IMR-90 (cell line): Measurements from ENCODE around the gene KCNH2. TPM values are rescaled to one million over a fixed set of nuclear protein-coding genes. Genes with fewer than 3 reads are reported as not detected.

Source experiments
- ATAC-seq: fragments of 200-7000 bp; cut with Tn5 transposase; 2 replicates; pipeline ENCODE4 v1.9.1; 2020; ENCODE audit warnings: low read depth, mild to moderate bottlenecking, moderate library complexity
- BruUV-seq: library from RNA; stranded (reverse); fragments of 400-500 nt; replicated peaks from 2 replicates; lab custom pipeline; 2021; lab: Mats Ljungman, UMichigan
- CTCF ChIA-PET: fragments of 300-600 bp; formaldehyde crosslinking; extraction: SDS; loops from one replicate; lab custom pipeline; 2021; ENCODE audit warnings: antibody characterized with exemption; lab: Yijun Ruan, JAX
- POLR2A ChIA-PET: fragments of 300-600 bp; sonication (Branson Sonifier 250); formaldehyde crosslinking; loops from one replicate; lab custom pipeline; 2022; ENCODE audit warnings: antibody characterized with exemption; ENCODE audit not compliant: unreplicated experiment; lab: Charles Lee
- DNase-seq: peaks from one replicate; pipeline ENCODE4 v3.0.0; 2013
- H2AFZ ChIP-seq: replicated peaks from 2 replicates; pipeline ENCODE3; 2013; ENCODE audit warnings: low read length, mild to moderate bottlenecking; ENCODE audit not compliant: poor library complexity
- H2AK5ac ChIP-seq: 2 replicates; pipeline ENCODE4 v1.6.1; 2013; ENCODE audit warnings: low read depth, low read length, inconsistent platforms
- H2AK9ac ChIP-seq: replicated peaks from 2 replicates; pipeline ENCODE3; 2013; ENCODE audit warnings: mild to moderate bottlenecking, low read depth, low read length, moderate library complexity; ENCODE audit not compliant: poor library complexity
- H2BK120ac ChIP-seq: 2 replicates; pipeline ENCODE4 v1.6.1; 2013; ENCODE audit warnings: low read depth, low read length, inconsistent platforms
- H2BK15ac ChIP-seq: 3 replicates; pipeline ENCODE4 v1.6.1; 2013; ENCODE audit warnings: low read depth, low read length, inconsistent platforms
- H2BK20ac ChIP-seq: 2 replicates; pipeline ENCODE4 v1.6.1; 2013; ENCODE audit warnings: low read depth, mild to moderate bottlenecking, inconsistent platforms, low read length, moderate library complexity
- H2BK5ac ChIP-seq: 2 replicates; pipeline ENCODE4 v1.6.1; 2013; ENCODE audit warnings: mild to moderate bottlenecking, low read depth, low read length, inconsistent platforms; ENCODE audit not compliant: poor library complexity, severe bottlenecking
- H3K14ac ChIP-seq: replicated peaks from 2 replicates; pipeline ENCODE4 v1.6.1; 2013; ENCODE audit warnings: low read depth, low read length, inconsistent platforms
- H3K18ac ChIP-seq: 2 replicates; pipeline ENCODE4 v1.6.1; 2013; ENCODE audit warnings: low read depth, low read length, control low read depth
- H3K23ac ChIP-seq: 2 replicates; pipeline ENCODE4 v1.6.1; 2013; ENCODE audit warnings: low read depth, low read length, inconsistent platforms
- H3K27ac ChIP-seq: 2 replicates; pipeline ENCODE4 v1.5.1; 2013; ENCODE audit warnings: mild to moderate bottlenecking, control low read depth, low read length; ENCODE audit not compliant: insufficient read depth
- H3K27me3 ChIP-seq: 2 replicates; pipeline ENCODE4 v1.6.1; 2013; ENCODE audit warnings: low read length; ENCODE audit not compliant: control insufficient read depth, insufficient read depth
- H3K36me3 ChIP-seq: 2 replicates; pipeline ENCODE4 v1.6.1; 2013; ENCODE audit warnings: low read length, mixed read lengths; ENCODE audit not compliant: control insufficient read depth, insufficient read depth
- H3K4ac ChIP-seq: 2 replicates; pipeline ENCODE4 v1.6.1; 2013; ENCODE audit warnings: low read depth, low read length, inconsistent platforms
- H3K4me1 ChIP-seq: 2 replicates; pipeline ENCODE4 v1.6.1; 2013; ENCODE audit warnings: low read length, mixed read lengths; ENCODE audit not compliant: control insufficient read depth, insufficient read depth
- H3K4me2 ChIP-seq: 2 replicates; pipeline ENCODE4 v1.6.1; 2013; ENCODE audit warnings: low read depth, mild to moderate bottlenecking, control low read depth, low read length, moderate library complexity
- H3K4me3 ChIP-seq: 2 replicates; pipeline ENCODE4 v1.5.1; 2013; ENCODE audit warnings: low read depth, mild to moderate bottlenecking, control low read depth, low read length, moderate library complexity; ENCODE audit not compliant: insufficient read depth
- H3K56ac ChIP-seq: 2 replicates; pipeline ENCODE4 v1.6.1; 2013; ENCODE audit warnings: low read length, inconsistent platforms; ENCODE audit not compliant: insufficient read depth; ENCODE audit errors: extremely low read depth
- H3K79me1 ChIP-seq, 2 experiments: 2 replicates each; pipeline ENCODE4 v1.6.1; 2013; ENCODE audit warnings: low read length in 2 of 2, inconsistent platforms in 1 of 2, low read depth in 1 of 2
- H3K9ac ChIP-seq: 2 replicates; pipeline ENCODE4 v1.6.1; 2013; ENCODE audit warnings: low read depth, low read length, control low read depth
- H3K9me1 ChIP-seq: 2 replicates; pipeline ENCODE4 v1.6.1; 2013; ENCODE audit warnings: low read length, inconsistent platforms; ENCODE audit not compliant: insufficient read depth
- H3K9me3 ChIP-seq: 2 replicates; pipeline ENCODE4 v1.6.1; 2013; ENCODE audit warnings: low read length; ENCODE audit not compliant: control insufficient read depth, insufficient read depth
- H4K20me1 ChIP-seq: 2 replicates; pipeline ENCODE4 v1.6.1; 2013; ENCODE audit warnings: low read length, inconsistent platforms; ENCODE audit not compliant: insufficient read depth
- H4K5ac ChIP-seq: 2 replicates; pipeline ENCODE4 v1.6.1; 2013; ENCODE audit warnings: mild to moderate bottlenecking, low read depth, low read length, control low read depth
- H4K8ac ChIP-seq, 2 experiments: 2 replicates each; pipeline ENCODE4 v1.6.1; 2013; ENCODE audit warnings: low read depth in 2 of 2, low read length in 2 of 2, control low read depth in 1 of 2, inconsistent platforms in 1 of 2
- H4K91ac ChIP-seq: 2 replicates; pipeline ENCODE4 v1.6.1; 2013; ENCODE audit warnings: low read depth, low read length, inconsistent platforms; ENCODE audit not compliant: insufficient read depth
- BHLHE40 ChIP-seq: fragments of 150-350 bp; IDR thresholded peaks from 2 replicates; pipeline ENCODE4 v1.6.1; 2016; ENCODE audit warnings: mild to moderate bottlenecking, low read depth, low read length
- CEBPB ChIP-seq: IDR thresholded peaks from 2 replicates; pipeline ENCODE4 v1.6.1; 2012; ENCODE audit warnings: low read depth, low read length, improper control_type of control experiment
- CTCF ChIP-seq: conservative IDR thresholded peaks from 2 replicates; pipeline ENCODE4 v1.5.1; 2012; ENCODE audit warnings: mild to moderate bottlenecking, low read depth, low read length, improper control_type of control experiment
- FOS ChIP-seq: fragments of 150-350 bp; IDR thresholded peaks from 2 replicates; pipeline ENCODE4 v1.6.1; 2016; ENCODE audit warnings: low read depth, low read length
- MAZ ChIP-seq: IDR thresholded peaks from 2 replicates; pipeline ENCODE4 v1.6.1; 2012; ENCODE audit warnings: low read depth, mild to moderate bottlenecking, low read length, improper control_type of control experiment, moderate library complexity, borderline replicate concordance
- MXI1 ChIP-seq: IDR thresholded peaks from 2 replicates; pipeline ENCODE4 v1.6.1; 2012; ENCODE audit warnings: low read depth, mild to moderate bottlenecking, low read length, moderate library complexity, borderline replicate concordance
- NFE2L2 ChIP-seq: fragments of 150-350 bp; IDR thresholded peaks from 2 replicates; pipeline ENCODE4 v1.6.1; 2016; ENCODE audit warnings: low read depth, mild to moderate bottlenecking, low read length
- POLR2A ChIP-seq: IDR thresholded peaks from 2 replicates; pipeline ENCODE4 v1.6.1; 2012; ENCODE audit warnings: mild to moderate bottlenecking, low read depth, low read length
- RAD21 ChIP-seq: IDR thresholded peaks from 2 replicates; pipeline ENCODE4 v1.6.1; 2012; ENCODE audit warnings: low read length, improper control_type of control experiment
- RCOR1 ChIP-seq: IDR thresholded peaks from 2 replicates; pipeline ENCODE4 v1.6.1; 2012; ENCODE audit warnings: mild to moderate bottlenecking, low read length, improper control_type of control experiment; ENCODE audit not compliant: insufficient replicate concordance
- WGBS, 2 experiments: methylation state at CpG; one replicate each; pipeline versions ENCODE4 v1.1.5 to v1.1.7; 2013; ENCODE audit warnings: missing lambda C conversion rate in 2 of 2; ENCODE audit not compliant: insufficient read length in 1 of 2; ENCODE audit errors: extremely low coverage in 2 of 2; 5-methylcytosine and 5-hydroxymethylcytosine counted together
- dilution Hi-C: fragments of 300-500 bp; cut with HindIII; formaldehyde crosslinking; loops from one replicate; pipeline ENCODE4 v1.14.3; 2018; ENCODE audit warnings: low sequenced_read_pairs; ENCODE audit not compliant: unreplicated experiment
- in situ Hi-C: fragments of 300-500 bp; cut with MboI; formaldehyde crosslinking; loops from 3 replicates; pipeline ENCODE4 v1.14.3; 2019; ENCODE audit warnings: low sequenced_read_pairs, inconsistent platforms, mixed read lengths
- intact Hi-C: fragments of 100-400 bp; cut with micrococcal nuclease; formaldehyde crosslinking; loops from 2 replicates; pipeline ENCODE4 v1.10.0; 2022
- polyA plus RNA-seq, 3 experiments: library from polyadenylated mRNA; depleted of rRNA; stranded (reverse); fragments of >200 nt; gene quantifications; 2 replicates each; pipeline ENCODE4 v1.2.3, GENCODE V29; 2012; ENCODE audit warnings: low replicate concordance in 1 of 3
- total RNA-seq: library from RNA; depleted of rRNA; stranded (reverse); fragments of >200 nt; gene quantifications from 2 replicates; pipeline ENCODE4 v1.2.3, GENCODE V29; 2012
- TF ChIP-seq, protein P1 (sequence below): fragments of 150-350 bp; IDR thresholded peaks from 2 replicates; pipeline ENCODE4 v1.6.1; 2016; ENCODE audit warnings: low read depth, mild to moderate bottlenecking, low read length, moderate library complexity, borderline replicate concordance

KCNH2 gene
- total and polyA plus RNA-seq, 2 of the 4 experiments (the other 2 are of a cell fraction) = 0.90 to 2.1 TPM

- BruUV-seq = no TSS peak
- Histone ChIP-seq H2BK5ac (no peak overlapping the region), H3K14ac (no peak overlapping the region), H3K23ac (no peak overlapping the region), H3K18ac (no peak overlapping the region), H3K79me1 (no peaks in the 10 kb centered on the region), H3K9me1 (no peaks in the 10 kb centered on the region), H3K9me3 (no peaks in the 10 kb centered on the region), H3K27me3 (peaks cover 23% of the 10 kb centered on the region; the same call in 1 of the 2 replicates), H3K4me2 (no peak overlapping the region), H2BK15ac (no peak overlapping the region), H4K8ac (no peak overlapping the region), H3K4me3 (no peak overlapping the region), H2BK120ac (no peak overlapping the region), H2BK20ac (no peak overlapping the region), H2AK9ac (no peak overlapping the region), H3K36me3 (no peaks in the 10 kb centered on the region), H3K9ac (no peak overlapping the region), H3K4ac (no peak overlapping the region), H4K20me1 (no peaks in the 10 kb centered on the region), H2AFZ (no peak overlapping the region), H4K91ac (no peak overlapping the region), H4K5ac (no peak overlapping the region), H3K56ac (no peak overlapping the region), H2AK5ac (no peak overlapping the region), H3K4me1 (no peaks in the 10 kb centered on the region), H3K27ac (no peak overlapping the region)
- DNase-seq (no peak), ATAC-seq (no peak)
- ChIA-PET CTCF (no interaction called here), POLR2A (no interaction called here)
- WGBS, 2 experiments = 55% methylated on average over 2 of the region's 11 CpGs; no CpG with 5 or more reads in 1 of the 2 experiments
- intact Hi-C loops = no loop called here
- dilution Hi-C loops = no loop called here
- in situ Hi-C loops = no loop called here
- TF ChIP-seq NFE2L2 (no peak), CTCF (no peak), CEBPB (no peak), RCOR1 (no peak), MXI1 (no peak), RAD21 (no peak), MAZ (no peak), FOS (no peak), POLR2A (no peak), BHLHE40 (no peak)
- TF ChIP-seq, protein P1, sequence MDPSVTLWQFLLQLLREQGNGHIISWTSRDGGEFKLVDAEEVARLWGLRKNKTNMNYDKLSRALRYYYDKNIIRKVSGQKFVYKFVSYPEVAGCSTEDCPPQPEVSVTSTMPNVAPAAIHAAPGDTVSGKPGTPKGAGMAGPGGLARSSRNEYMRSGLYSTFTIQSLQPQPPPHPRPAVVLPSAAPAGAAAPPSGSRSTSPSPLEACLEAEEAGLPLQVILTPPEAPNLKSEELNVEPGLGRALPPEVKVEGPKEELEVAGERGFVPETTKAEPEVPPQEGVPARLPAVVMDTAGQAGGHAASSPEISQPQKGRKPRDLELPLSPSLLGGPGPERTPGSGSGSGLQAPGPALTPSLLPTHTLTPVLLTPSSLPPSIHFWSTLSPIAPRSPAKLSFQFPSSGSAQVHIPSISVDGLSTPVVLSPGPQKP = no peak
These were observed 66.4 kb downstream of the KCNH2 start for GRCh38 chr7:150911590-150912267.
